ENCODE data around the gene MTMR1.

Gene MTMR1

DNA sequence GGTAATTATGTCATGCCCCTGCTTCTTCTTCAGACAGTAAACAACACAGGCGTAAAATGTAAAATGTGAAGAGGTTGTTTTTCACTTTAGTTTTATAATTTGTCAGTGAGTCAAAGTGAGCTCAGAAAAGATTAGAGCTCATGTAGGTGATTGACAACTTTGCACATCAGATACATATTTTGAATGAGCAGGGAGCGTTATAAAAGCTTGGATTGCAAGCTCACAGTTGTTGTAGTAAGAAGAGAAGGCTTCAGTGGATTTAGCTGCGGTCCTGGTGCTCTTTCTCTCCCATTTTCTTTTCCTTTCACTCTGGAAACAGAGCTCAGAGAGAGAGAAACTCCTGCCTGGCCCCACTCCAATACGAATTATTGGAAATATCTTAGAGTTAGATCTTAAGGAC lies 26.4 kb downstream of the MTMR1 start:
- TF ChIP-seq, protein P1, sequence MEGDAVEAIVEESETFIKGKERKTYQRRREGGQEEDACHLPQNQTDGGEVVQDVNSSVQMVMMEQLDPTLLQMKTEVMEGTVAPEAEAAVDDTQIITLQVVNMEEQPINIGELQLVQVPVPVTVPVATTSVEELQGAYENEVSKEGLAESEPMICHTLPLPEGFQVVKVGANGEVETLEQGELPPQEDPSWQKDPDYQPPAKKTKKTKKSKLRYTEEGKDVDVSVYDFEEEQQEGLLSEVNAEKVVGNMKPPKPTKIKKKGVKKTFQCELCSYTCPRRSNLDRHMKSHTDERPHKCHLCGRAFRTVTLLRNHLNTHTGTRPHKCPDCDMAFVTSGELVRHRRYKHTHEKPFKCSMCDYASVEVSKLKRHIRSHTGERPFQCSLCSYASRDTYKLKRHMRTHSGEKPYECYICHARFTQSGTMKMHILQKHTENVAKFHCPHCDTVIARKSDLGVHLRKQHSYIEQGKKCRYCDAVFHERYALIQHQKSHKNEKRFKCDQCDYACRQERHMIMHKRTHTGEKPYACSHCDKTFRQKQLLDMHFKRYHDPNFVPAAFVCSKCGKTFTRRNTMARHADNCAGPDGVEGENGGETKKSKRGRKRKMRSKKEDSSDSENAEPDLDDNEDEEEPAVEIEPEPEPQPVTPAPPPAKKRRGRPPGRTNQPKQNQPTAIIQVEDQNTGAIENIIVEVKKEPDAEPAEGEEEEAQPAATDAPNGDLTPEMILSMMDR (IDR thresholded peaks at IDR 0.05), result no peak

DNA sequence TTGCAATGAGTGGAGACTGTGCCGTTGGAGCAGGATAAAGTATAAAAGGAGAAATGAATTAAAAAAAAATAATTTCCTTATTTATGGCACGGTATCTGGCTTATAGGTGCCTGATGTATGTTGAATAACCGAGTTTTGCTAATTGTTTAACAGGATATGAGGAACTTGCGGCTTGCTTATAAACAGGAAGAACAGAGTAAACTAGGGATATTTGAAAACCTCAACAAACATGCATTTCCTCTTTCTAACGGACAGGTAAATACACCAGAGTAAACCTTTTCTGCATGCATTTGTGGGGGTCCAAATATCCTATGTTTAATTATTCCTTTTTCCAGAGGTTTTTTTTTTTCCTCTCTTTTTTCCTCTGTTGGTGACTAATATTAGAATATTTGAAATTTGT lies 36.8 kb downstream of the MTMR1 start:
- TF ChIP-seq, protein P1 (IDR thresholded peaks at IDR 0.05), result no peak

DNA sequence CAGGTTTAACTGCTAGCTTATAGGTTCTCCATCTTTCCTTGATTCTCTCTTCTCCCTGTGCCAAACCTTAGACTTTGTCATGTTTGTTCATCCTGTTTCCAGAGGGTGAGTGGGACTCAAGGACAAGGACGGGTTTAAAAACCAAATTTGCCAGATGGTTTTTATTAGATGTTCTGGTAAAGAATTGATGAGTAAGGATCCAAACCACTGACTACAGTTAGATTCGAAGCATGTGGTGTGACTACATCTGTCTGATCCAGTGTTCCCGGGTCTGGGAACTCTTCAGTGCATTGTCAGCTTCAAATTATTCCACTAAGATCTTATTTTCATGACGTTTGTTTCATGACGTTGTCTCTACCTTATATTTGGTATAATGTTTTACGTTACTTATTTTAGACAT lies 37.5 kb downstream of the MTMR1 start:
- TF ChIP-seq, protein P1 (IDR thresholded peaks at IDR 0.05), result no peak

DNA sequence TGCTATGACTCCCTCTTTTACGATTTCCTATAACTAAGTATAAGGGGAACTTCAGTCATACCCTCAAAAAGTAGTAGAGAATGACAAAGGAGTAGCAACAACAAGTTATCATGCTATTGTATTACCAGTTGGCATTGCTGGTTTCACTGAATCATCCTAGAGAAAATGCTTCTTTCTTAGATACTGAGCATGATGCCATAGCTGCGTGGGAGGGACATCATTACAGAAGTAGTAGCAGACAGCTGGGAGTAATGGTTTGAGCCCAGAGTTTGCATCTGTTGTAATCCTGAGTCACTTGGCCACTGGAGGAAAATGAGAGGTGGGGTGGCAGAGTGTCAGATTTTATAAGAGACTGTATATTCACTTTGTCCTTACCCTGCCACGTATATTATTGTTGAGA lies 38.6 kb downstream of the MTMR1 start:
- TF ChIP-seq, protein P1 (IDR thresholded peaks at IDR 0.05), result no peak

DNA sequence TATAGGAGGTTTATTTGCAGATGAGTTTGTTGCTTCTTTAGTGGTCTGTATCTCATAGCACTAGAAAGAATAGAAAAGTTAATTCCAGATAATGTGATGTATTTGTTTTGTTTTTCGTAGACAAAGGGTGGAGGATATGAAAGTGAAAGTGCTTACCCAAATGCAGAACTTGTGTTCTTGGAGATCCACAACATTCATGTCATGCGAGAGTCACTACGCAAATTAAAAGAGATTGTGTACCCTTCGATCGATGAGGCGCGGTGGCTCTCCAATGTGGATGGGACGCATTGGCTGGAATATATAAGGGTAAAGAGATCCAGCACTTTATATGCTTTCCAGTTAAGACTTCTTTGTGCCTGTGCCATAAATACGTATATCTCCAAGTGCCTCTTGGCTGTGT lies 43.3 kb downstream of the MTMR1 start:
- TF ChIP-seq, protein P1 (IDR thresholded peaks at IDR 0.05), result no peak

DNA sequence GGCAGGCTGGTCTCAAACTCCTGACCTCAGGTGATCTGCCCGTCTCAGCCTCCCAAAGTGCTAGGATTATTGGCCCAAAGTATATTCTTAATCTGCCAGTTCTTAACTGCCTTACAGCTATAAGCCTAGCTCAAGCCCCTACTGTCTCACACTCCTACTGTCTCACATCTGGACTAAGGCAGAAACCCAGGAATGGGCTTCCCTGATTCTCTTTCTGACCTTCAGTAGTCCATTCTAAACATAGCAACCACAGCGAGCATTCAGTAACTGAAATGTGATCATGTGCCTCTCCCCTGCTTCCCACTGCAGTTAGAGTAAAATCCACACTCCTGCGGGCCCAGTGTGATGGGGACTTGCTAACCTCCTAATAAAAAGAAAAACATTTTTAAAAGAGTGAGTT lies 58.9 kb downstream of the MTMR1 start:
- TF ChIP-seq, protein P1 (IDR thresholded peaks at IDR 0.05), result no peak

DNA sequence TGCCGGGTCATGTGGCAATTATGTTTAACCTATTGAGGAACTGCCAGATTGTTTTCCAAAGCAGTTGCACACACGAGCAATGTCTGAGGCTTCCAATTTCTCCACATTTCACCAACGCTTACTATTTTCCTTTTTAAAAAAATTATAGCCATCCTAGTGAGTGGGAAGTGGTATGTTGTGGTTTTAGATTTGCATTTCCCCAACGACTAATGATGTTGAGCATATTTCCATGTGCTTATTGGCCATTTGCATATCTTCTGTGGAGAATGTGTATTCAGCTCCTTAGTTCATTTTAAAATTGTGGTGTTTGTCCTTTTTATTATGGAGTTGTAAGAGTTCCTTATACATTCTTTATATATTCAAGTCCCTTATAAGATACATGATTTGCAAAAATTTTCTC lies 60.2 kb downstream of the MTMR1 start:
- TF ChIP-seq, protein P1 (IDR thresholded peaks at IDR 0.05), result no peak

DNA sequence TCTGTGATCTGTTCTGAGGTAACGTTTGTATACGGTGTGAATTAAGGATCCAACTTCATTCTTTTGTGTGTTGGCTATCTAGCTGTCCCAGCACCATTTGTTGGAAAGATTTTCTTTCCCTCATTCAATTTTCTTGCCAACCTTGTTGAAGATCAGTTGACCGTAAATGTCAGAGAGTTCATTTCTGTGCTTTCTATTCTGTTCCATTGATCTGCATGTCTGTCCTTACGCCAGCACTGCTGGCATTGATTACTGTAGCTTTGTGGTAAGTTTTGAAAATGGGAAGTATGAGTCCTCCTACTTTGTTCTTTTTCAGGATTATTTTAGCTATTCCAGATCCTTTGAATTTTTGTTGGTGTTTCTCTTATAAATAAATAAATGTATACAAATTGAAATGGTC lies 60.8 kb downstream of the MTMR1 start:
- TF ChIP-seq, protein P1 (IDR thresholded peaks at IDR 0.05), result no peak
